WTC11 (cell line): Measurements from ENCODE around the gene DHX34. TPM values are rescaled to one million over a fixed set of nuclear protein-coding genes. Genes with fewer than 3 reads are reported as not detected.
"Not testable (repeated sequence)": the region's sequence is repeated elsewhere in the genome, so short reads cannot be mapped to it uniquely, and the experiment has no call there.

Experiments
- ATAC-seq: fragments of 200-7000 bp; cut with Tn5 transposase; 2 replicates; pipeline ENCODE4 v1.10.0; 2021; ENCODE audit warnings: mild to moderate bottlenecking, moderate library complexity
- CTCF ChIA-PET: fragments of 300-600 bp; sonication (Branson Sonifier 250); formaldehyde crosslinking; loops from one replicate; lab custom pipeline; 2021; ENCODE audit warnings: antibody characterized with exemption; lab: Charles Lee
- POLR2A ChIA-PET: fragments of 350-600 bp; sonication (Branson Sonifier 250); formaldehyde crosslinking; loops from one replicate; lab custom pipeline; 2021; ENCODE audit warnings: antibody characterized with exemption; lab: Charles Lee
- DNase-seq: peaks from one replicate; pipeline ENCODE4 v3.0.0; 2021; ENCODE audit warnings: low spot score
- H3K27ac Mint-ChIP-seq: 2 replicates; pipeline ENCODE4 v1.8.0; 2021; ENCODE audit warnings: mixed read lengths
- H3K27me3 Mint-ChIP-seq: 2 replicates; pipeline ENCODE4 v1.8.0; 2021; ENCODE audit warnings: low read depth, mild to moderate bottlenecking, moderate library complexity, mixed read lengths
- H3K36me3 Mint-ChIP-seq: 2 replicates; pipeline ENCODE4 v1.8.0; 2021; ENCODE audit warnings: mixed read lengths
- H3K4me1 Mint-ChIP-seq: 2 replicates; pipeline ENCODE4 v1.8.0; 2022; ENCODE audit warnings: mixed read lengths
- H3K4me3 Mint-ChIP-seq: 2 replicates; pipeline ENCODE4 v1.8.0; 2021; ENCODE audit warnings: mild to moderate bottlenecking, moderate library complexity, mixed read lengths
- H3K9me3 Mint-ChIP-seq: 2 replicates; pipeline ENCODE4 v1.8.0; 2021; ENCODE audit warnings: mixed read lengths
- CTCF ChIP-seq: fragments of 200-600 bp; IDR thresholded peaks from 2 replicates; pipeline ENCODE4 v1.8.0; 2022; ENCODE audit warnings: antibody characterized with exemption
- ESRRA ChIP-seq: sonication (generic); formaldehyde crosslinking; IDR thresholded peaks from 2 replicates; pipeline ENCODE4 v1.8.1; 2022; ENCODE audit warnings: mild to moderate bottlenecking, missing genetic modification reagents, borderline replicate concordance
- FOXJ3 ChIP-seq: sonication (generic); formaldehyde crosslinking; IDR thresholded peaks from 2 replicates; pipeline ENCODE4 v1.9.0; 2021; ENCODE audit warnings: missing genetic modification reagents, mild to moderate bottlenecking, borderline replicate concordance
- FOXP1 ChIP-seq: sonication (generic); formaldehyde crosslinking; IDR thresholded peaks from 2 replicates; pipeline ENCODE4 v1.8.0; 2022; ENCODE audit warnings: missing genetic modification reagents, mild to moderate bottlenecking, moderate library complexity, borderline replicate concordance
- HMGA2 ChIP-seq: fragments of 250-450 bp; sonication (Bioruptor Pico); IDR thresholded peaks from 2 replicates; pipeline ENCODE4 v1.4.0; 2021; ENCODE audit warnings: mild to moderate bottlenecking, moderate library complexity
- KAT7 ChIP-seq: sonication (generic); formaldehyde crosslinking; IDR thresholded peaks from 2 replicates; pipeline ENCODE4 v1.8.1; 2023; ENCODE audit warnings: missing genetic modification reagents, mild to moderate bottlenecking, borderline replicate concordance
- MYBL2 ChIP-seq: sonication (generic); formaldehyde crosslinking; IDR thresholded peaks from 2 replicates; pipeline ENCODE4 v1.8.1; 2023; ENCODE audit warnings: mild to moderate bottlenecking, moderate library complexity, missing genetic modification reagents
- PRRX2 ChIP-seq: fragments of 250-450 bp; sonication (Bioruptor Pico); IDR thresholded peaks from 2 replicates; pipeline ENCODE4 v1.8.0; 2021; ENCODE audit warnings: mild to moderate bottlenecking
- TCF7 ChIP-seq: sonication (generic); formaldehyde crosslinking; IDR thresholded peaks from 2 replicates; pipeline ENCODE4 v1.8.0; 2022; ENCODE audit warnings: mild to moderate bottlenecking, low read depth, missing genetic modification reagents, moderate library complexity
- TEAD1 ChIP-seq: sonication (generic); formaldehyde crosslinking; IDR thresholded peaks from 2 replicates; pipeline ENCODE4 v1.8.0; 2022; ENCODE audit warnings: mild to moderate bottlenecking, missing genetic modification reagents
- ZNF396 ChIP-seq: fragments of 250-450 bp; sonication (Bioruptor Pico); IDR thresholded peaks from 2 replicates; pipeline ENCODE4 v1.8.0; 2021; ENCODE audit warnings: mild to moderate bottlenecking, moderate library complexity, borderline replicate concordance
- ZNF423 ChIP-seq: fragments of 250-450 bp; sonication (Bioruptor Pico); IDR thresholded peaks from 2 replicates; pipeline ENCODE4 v2.1.2; 2022; ENCODE audit warnings: mild to moderate bottlenecking, moderate library complexity
- ZNF425 ChIP-seq: fragments of 250-450 bp; sonication (Bioruptor Pico); conservative IDR thresholded peaks from 2 replicates; pipeline ENCODE4 v1.9.0; 2021; ENCODE audit warnings: mild to moderate bottlenecking
- ZNF671 ChIP-seq: fragments of 250-450 bp; sonication (Bioruptor Pico); IDR thresholded peaks from 2 replicates; pipeline ENCODE4 v1.8.0; 2021; ENCODE audit warnings: mild to moderate bottlenecking
- ZSCAN18 ChIP-seq: fragments of 250-450 bp; sonication (Bioruptor Pico); IDR thresholded peaks from 2 replicates; pipeline ENCODE4 v2.1.2; 2022; ENCODE audit warnings: mild to moderate bottlenecking, moderate library complexity
- total RNA-seq: library from RNA; stranded (reverse); gene quantifications from 3 replicates; pipeline ENCODE4 v1.2.3, GENCODE V29; 2021
- TF ChIP-seq, protein P1 (sequence below): sonication (generic); formaldehyde crosslinking; conservative IDR thresholded peaks from 2 replicates; pipeline ENCODE4 v1.8.1; 2023; ENCODE audit warnings: mild to moderate bottlenecking, low read depth, missing genetic modification reagents, moderate library complexity
- TF ChIP-seq, protein P2 (sequence below): sonication (generic); formaldehyde crosslinking; IDR thresholded peaks from 2 replicates; pipeline ENCODE4 v1.8.1; 2022; ENCODE audit warnings: low read depth, mild to moderate bottlenecking, moderate library complexity, missing genetic modification reagents, borderline replicate concordance
- TF ChIP-seq, protein P3 (sequence below): sonication (generic); formaldehyde crosslinking; IDR thresholded peaks from 2 replicates; pipeline ENCODE4 v1.8.1; 2022; ENCODE audit warnings: mild to moderate bottlenecking, missing genetic modification reagents, moderate library complexity, borderline replicate concordance
- TF ChIP-seq, protein P4 (sequence below): sonication (generic); formaldehyde crosslinking; IDR thresholded peaks from 2 replicates; pipeline ENCODE4 v1.8.1; 2023; ENCODE audit warnings: mild to moderate bottlenecking, missing genetic modification reagents, moderate library complexity

The DHX34 gene
- total RNA-seq, 1 experiment from 2014 or later: 35.6 TPM

GRCh38 chr19:47344425-47344824 lies 4.7 kb upstream of the DHX34 start:
- TF ChIP-seq ZNF671 (no peak), TEAD1 (no peak), CTCF (no peak), PRRX2 (CRISPR knock-in tag) (no peak), TCF7 (no peak), FOXJ3 (CRISPR knock-in tag) (no peak), HMGA2 (CRISPR knock-in tag) (no peak), ZNF396 (CRISPR knock-in tag) (no peak), MYBL2 (CRISPR knock-in tag) (no peak), FOXP1 (no peak), KAT7 (CRISPR knock-in tag) (no peak), ZNF423 (CRISPR knock-in tag) (no peak), ZSCAN18 (no peak), ESRRA (CRISPR knock-in tag) (no peak), ZNF425 (CRISPR knock-in tag) (no peak)
- TF ChIP-seq, protein P1, sequence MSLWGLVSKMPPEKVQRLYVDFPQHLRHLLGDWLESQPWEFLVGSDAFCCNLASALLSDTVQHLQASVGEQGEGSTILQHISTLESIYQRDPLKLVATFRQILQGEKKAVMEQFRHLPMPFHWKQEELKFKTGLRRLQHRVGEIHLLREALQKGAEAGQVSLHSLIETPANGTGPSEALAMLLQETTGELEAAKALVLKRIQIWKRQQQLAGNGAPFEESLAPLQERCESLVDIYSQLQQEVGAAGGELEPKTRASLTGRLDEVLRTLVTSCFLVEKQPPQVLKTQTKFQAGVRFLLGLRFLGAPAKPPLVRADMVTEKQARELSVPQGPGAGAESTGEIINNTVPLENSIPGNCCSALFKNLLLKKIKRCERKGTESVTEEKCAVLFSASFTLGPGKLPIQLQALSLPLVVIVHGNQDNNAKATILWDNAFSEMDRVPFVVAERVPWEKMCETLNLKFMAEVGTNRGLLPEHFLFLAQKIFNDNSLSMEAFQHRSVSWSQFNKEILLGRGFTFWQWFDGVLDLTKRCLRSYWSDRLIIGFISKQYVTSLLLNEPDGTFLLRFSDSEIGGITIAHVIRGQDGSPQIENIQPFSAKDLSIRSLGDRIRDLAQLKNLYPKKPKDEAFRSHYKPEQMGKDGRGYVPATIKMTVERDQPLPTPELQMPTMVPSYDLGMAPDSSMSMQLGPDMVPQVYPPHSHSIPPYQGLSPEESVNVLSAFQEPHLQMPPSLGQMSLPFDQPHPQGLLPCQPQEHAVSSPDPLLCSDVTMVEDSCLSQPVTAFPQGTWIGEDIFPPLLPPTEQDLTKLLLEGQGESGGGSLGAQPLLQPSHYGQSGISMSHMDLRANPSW (CRISPR knock-in tag): no peak
- TF ChIP-seq, protein P2, sequence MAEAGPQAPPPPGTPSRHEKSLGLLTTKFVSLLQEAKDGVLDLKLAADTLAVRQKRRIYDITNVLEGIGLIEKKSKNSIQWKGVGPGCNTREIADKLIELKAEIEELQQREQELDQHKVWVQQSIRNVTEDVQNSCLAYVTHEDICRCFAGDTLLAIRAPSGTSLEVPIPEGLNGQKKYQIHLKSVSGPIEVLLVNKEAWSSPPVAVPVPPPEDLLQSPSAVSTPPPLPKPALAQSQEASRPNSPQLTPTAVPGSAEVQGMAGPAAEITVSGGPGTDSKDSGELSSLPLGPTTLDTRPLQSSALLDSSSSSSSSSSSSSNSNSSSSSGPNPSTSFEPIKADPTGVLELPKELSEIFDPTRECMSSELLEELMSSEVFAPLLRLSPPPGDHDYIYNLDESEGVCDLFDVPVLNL (CRISPR knock-in tag): no peak
- TF ChIP-seq, protein P3, sequence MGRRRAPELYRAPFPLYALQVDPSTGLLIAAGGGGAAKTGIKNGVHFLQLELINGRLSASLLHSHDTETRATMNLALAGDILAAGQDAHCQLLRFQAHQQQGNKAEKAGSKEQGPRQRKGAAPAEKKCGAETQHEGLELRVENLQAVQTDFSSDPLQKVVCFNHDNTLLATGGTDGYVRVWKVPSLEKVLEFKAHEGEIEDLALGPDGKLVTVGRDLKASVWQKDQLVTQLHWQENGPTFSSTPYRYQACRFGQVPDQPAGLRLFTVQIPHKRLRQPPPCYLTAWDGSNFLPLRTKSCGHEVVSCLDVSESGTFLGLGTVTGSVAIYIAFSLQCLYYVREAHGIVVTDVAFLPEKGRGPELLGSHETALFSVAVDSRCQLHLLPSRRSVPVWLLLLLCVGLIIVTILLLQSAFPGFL (CRISPR knock-in tag): no peak
- TF ChIP-seq, protein P4, sequence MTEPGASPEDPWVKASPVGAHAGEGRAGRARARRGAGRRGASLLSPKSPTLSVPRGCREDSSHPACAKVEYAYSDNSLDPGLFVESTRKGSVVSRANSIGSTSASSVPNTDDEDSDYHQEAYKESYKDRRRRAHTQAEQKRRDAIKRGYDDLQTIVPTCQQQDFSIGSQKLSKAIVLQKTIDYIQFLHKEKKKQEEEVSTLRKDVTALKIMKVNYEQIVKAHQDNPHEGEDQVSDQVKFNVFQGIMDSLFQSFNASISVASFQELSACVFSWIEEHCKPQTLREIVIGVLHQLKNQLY (CRISPR knock-in tag): no peak
- Mint-ChIP-seq H3K27me3 (peaks cover 19% of the 10 kb centered on the region), H3K4me3 (no peak overlapping the region), H3K27ac (no peak overlapping the region), H3K4me1 (peaks cover 7% of the 10 kb centered on the region), H3K36me3 (peaks cover 2% of the 10 kb centered on the region; the same call in 1 of the 2 replicates), H3K9me3 (0 out of 2 replicates have a peak, but pooled peaks cover 7% of the 10 kb centered on the region)
- ATAC-seq: no peak
- POLR2A ChIA-PET: no interaction called here
- no peak for DNase-seq
- CTCF ChIA-PET: interaction anchor here (0.6 to 0.9 kb wide), 3 partner anchors 41 to 48 kb away, joined by 3 read pairs; no protein-coding TSS in a partner anchor

DNA sequence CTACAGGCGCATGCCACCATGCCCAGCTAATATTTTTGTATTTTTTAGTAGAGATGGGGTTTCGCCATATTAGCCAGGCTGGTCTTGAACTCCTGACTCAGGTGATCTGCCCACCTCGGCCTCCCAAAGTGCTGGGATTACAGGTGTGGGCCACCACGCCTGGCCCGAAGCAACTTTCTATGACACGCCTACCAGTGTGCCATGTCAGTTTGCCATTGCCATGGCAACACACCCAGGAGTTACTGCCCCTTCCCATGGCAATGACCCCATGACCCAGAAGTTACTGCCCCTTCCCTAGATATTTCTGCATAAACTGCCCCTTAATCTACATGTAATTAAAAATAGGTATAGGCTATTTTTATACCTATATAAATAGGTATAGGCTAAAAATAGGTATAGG lies 3.1 kb upstream of the DHX34 start:
- H3K27ac Mint-ChIP-seq, ATAC-seq, H3K9me3 Mint-ChIP-seq, H3K36me3 Mint-ChIP-seq, POLR2A ChIA-PET, CTCF ChIA-PET, H3K4me3 Mint-ChIP-seq, DNase-seq: not testable (repeated sequence)
- Mint-ChIP-seq H3K4me1 (peaks cover 20% of the 10 kb centered on the region), H3K27me3 (peaks cover 19% of the 10 kb centered on the region)
